ENCODE data around the gene QRSL1.

DNA sequence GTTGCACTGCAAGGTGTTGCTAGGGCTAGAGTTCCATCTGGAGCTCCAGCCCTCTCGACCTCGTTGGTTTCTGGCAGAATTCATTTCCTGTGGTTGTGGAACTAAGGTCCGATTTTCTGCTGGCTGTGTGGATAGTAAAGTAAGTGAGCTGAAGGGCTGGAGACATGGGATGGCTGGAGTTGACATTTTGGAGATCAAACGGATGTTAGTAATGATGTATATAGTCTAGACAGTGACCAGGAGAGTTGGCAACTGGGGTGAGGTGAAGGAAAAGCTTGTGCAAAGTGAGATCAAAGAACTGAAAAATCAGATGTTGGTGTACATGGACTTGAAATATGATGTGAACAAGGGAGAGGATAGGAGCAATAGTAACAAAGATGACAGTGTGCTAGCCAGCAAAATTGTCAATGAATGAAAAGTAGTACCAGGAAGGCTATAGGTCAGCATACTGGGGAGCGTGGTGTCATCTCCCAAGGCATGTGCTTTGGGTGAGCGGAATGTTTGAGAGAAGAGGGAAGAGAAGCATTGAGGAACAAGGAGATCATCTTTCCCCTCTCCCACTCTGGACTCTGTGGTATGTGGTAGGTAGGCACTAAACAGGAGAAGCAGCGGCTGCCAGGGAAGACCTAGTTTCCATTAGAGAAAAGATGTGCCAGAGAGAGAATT is 7.8 kb downstream of the QRSL1 start:
- TF ChIP-seq RAD21 (CRISPR knock-in tag; conservative IDR thresholded peaks at IDR 0.05 in 1 of 2, IDR thresholded peaks at IDR 0.05 in 1 of 2) = no peak
- TF ChIP-seq HDGF (IDR thresholded peaks at IDR 0.05) = no peak
- TF ChIP-seq BRCA1 (IDR thresholded peaks at IDR 0.05) = no peak
- no peak for TF ChIP-seq BRCA1 (CRISPR knock-in tag; IDR thresholded peaks at IDR 0.05)
- TF ChIP-seq, protein P1, sequence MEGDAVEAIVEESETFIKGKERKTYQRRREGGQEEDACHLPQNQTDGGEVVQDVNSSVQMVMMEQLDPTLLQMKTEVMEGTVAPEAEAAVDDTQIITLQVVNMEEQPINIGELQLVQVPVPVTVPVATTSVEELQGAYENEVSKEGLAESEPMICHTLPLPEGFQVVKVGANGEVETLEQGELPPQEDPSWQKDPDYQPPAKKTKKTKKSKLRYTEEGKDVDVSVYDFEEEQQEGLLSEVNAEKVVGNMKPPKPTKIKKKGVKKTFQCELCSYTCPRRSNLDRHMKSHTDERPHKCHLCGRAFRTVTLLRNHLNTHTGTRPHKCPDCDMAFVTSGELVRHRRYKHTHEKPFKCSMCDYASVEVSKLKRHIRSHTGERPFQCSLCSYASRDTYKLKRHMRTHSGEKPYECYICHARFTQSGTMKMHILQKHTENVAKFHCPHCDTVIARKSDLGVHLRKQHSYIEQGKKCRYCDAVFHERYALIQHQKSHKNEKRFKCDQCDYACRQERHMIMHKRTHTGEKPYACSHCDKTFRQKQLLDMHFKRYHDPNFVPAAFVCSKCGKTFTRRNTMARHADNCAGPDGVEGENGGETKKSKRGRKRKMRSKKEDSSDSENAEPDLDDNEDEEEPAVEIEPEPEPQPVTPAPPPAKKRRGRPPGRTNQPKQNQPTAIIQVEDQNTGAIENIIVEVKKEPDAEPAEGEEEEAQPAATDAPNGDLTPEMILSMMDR (IDR thresholded peaks at IDR 0.05 in 2 of 3, conservative IDR thresholded peaks at IDR 0.05 in 1 of 3; ENCODE audit: insufficient read depth in 2 of 3, low read depth in 1 of 3, low read length in 3 of 3) = no peak
- no peak for TF ChIP-seq ETV5 (CRISPR knock-in tag; IDR thresholded peaks at IDR 0.05; ENCODE audit: low read depth)
- TF ChIP-seq, protein P2, sequence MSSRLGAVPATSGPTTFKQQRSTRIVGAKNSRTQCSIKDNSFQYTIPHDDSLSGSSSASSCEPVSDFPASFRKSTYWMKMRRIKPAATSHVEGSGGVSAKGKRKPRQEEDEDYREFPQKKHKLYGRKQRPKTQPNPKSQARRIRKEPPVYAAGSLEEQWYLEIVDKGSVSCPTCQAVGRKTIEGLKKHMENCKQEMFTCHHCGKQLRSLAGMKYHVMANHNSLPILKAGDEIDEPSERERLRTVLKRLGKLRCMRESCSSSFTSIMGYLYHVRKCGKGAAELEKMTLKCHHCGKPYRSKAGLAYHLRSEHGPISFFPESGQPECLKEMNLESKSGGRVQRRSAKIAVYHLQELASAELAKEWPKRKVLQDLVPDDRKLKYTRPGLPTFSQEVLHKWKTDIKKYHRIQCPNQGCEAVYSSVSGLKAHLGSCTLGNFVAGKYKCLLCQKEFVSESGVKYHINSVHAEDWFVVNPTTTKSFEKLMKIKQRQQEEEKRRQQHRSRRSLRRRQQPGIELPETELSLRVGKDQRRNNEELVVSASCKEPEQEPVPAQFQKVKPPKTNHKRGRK (tag; IDR thresholded peaks at IDR 0.05) = no peak
- no peak for TF ChIP-seq SMARCC2 (IDR thresholded peaks at IDR 0.05; ENCODE audit: low read depth)
- no peak for TF ChIP-seq EP300 (IDR thresholded peaks at IDR 0.05; ENCODE audit: low read length)
- no peak for TF ChIP-seq ZNF316 (IDR thresholded peaks at IDR 0.05)
- TF ChIP-seq, protein P3, sequence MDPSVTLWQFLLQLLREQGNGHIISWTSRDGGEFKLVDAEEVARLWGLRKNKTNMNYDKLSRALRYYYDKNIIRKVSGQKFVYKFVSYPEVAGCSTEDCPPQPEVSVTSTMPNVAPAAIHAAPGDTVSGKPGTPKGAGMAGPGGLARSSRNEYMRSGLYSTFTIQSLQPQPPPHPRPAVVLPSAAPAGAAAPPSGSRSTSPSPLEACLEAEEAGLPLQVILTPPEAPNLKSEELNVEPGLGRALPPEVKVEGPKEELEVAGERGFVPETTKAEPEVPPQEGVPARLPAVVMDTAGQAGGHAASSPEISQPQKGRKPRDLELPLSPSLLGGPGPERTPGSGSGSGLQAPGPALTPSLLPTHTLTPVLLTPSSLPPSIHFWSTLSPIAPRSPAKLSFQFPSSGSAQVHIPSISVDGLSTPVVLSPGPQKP (CRISPR knock-in tag; IDR thresholded peaks at IDR 0.05) = no peak
- TF ChIP-seq PCBP2 (IDR thresholded peaks at IDR 0.05; ENCODE audit: low read depth, low read length, poor library complexity, severe bottlenecking) = no peak
- TF ChIP-seq POLR2AphosphoS5 (IDR thresholded peaks at IDR 0.05; ENCODE audit: control insufficient read depth, insufficient read depth, low read depth, low read length) = no peak
- TF ChIP-seq, protein P4, sequence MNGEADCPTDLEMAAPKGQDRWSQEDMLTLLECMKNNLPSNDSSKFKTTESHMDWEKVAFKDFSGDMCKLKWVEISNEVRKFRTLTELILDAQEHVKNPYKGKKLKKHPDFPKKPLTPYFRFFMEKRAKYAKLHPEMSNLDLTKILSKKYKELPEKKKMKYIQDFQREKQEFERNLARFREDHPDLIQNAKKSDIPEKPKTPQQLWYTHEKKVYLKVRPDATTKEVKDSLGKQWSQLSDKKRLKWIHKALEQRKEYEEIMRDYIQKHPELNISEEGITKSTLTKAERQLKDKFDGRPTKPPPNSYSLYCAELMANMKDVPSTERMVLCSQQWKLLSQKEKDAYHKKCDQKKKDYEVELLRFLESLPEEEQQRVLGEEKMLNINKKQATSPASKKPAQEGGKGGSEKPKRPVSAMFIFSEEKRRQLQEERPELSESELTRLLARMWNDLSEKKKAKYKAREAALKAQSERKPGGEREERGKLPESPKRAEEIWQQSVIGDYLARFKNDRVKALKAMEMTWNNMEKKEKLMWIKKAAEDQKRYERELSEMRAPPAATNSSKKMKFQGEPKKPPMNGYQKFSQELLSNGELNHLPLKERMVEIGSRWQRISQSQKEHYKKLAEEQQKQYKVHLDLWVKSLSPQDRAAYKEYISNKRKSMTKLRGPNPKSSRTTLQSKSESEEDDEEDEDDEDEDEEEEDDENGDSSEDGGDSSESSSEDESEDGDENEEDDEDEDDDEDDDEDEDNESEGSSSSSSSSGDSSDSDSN (IDR thresholded peaks at IDR 0.05; ENCODE audit: borderline replicate concordance in 1 of 2, low read depth in 2 of 2, low read length in 2 of 2) = no peak
- no peak for TF ChIP-seq RBM39 (optimal IDR thresholded peaks at IDR 0.05; ENCODE audit: low read depth, low read length)

All from K562 (cell line).